ENCODE results near the gene MAML2.

DNA sequence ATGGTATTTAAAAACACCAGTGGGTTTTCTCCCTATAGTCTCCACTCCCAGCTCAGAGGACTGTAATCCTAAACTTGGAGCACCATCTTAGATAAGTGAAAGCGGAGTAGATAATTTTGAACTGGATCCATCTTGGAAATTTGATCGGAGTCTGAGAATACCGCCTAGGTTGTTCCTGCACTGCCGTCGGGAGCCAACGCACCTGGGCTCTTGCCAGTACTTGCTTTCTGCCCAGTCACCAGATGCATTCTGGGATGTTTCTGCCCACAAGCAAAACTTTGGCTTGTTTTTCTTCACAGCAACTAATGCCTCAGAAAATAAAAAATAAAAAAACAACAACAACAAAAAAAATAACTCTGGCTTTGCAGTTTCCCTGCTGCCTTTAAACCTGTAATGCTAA is 306.1 kb downstream of the MAML2 start:
- TF ChIP-seq TCF7L2 (IDR thresholded peaks at IDR 0.05; ENCODE audit: low read depth, low read length) (no peak), SIN3A (IDR thresholded peaks at IDR 0.05; ENCODE audit: borderline replicate concordance, insufficient read depth, low read depth, low read length) (no peak), POLR2AphosphoS5 (IDR thresholded peaks at IDR 0.05; ENCODE audit: low read depth, low read length) (no peak)
- TF ChIP-seq, protein P1, sequence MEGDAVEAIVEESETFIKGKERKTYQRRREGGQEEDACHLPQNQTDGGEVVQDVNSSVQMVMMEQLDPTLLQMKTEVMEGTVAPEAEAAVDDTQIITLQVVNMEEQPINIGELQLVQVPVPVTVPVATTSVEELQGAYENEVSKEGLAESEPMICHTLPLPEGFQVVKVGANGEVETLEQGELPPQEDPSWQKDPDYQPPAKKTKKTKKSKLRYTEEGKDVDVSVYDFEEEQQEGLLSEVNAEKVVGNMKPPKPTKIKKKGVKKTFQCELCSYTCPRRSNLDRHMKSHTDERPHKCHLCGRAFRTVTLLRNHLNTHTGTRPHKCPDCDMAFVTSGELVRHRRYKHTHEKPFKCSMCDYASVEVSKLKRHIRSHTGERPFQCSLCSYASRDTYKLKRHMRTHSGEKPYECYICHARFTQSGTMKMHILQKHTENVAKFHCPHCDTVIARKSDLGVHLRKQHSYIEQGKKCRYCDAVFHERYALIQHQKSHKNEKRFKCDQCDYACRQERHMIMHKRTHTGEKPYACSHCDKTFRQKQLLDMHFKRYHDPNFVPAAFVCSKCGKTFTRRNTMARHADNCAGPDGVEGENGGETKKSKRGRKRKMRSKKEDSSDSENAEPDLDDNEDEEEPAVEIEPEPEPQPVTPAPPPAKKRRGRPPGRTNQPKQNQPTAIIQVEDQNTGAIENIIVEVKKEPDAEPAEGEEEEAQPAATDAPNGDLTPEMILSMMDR (IDR thresholded peaks at IDR 0.05): no peak

Measured in Panc1 (cell line).